NCI-H446 treated with DMSO at 0.1 percent for 48 hours (cell line): ENCODE results near the gene PLPP1.
"Not testable (repeated sequence)": the region's sequence is repeated elsewhere in the genome, so short reads cannot be mapped to it uniquely, and the experiment has no call there.

Experiments
- DNase-seq: peaks from one replicate; lab custom pipeline; 2025; lab: John Stamatoyannopoulos, UW

Gene PLPP1

GRCh38 chr5:55505711-55506110, 29.1 kb downstream of the PLPP1 start:
- not testable (repeated sequence) for DNase-seq

- DNase-seq: not testable (repeated sequence)
Measured at GRCh38 chr5:55503917-55504316, 30.8 kb downstream of the PLPP1 start.

GRCh38 chr5:55502759-55503158, 32.0 kb downstream of the PLPP1 start:
- no peak for DNase-seq

GRCh38 chr5:55498457-55498856, 36.3 kb downstream of the PLPP1 start:
- DNase-seq: no peak

- DNase-seq: no peak
Measured at GRCh38 chr5:55497712-55498111, 37.1 kb downstream of the PLPP1 start.

- no peak for DNase-seq
Measured at GRCh38 chr5:55495216-55495615, 39.5 kb downstream of the PLPP1 start.

- DNase-seq: no peak
Measured at GRCh38 chr5:55492449-55492848, 42.3 kb downstream of the PLPP1 start.

- no peak for DNase-seq
Measured at GRCh38 chr5:55485073-55485472, 49.7 kb downstream of the PLPP1 start.

GRCh38 chr5:55484531-55484930, 50.2 kb downstream of the PLPP1 start:
- no peak for DNase-seq

GRCh38 chr5:55483885-55484284, 50.9 kb downstream of the PLPP1 start:
- no peak for DNase-seq

GRCh38 chr5:55481293-55481855, 53.4 kb downstream of the PLPP1 start:
- no peak for DNase-seq

GRCh38 chr5:55480781-55481180, 54.0 kb downstream of the PLPP1 start:
- no peak for DNase-seq

GRCh38 chr5:55472642-55473041, 62.1 kb downstream of the PLPP1 start:
- DNase-seq: no peak

- no peak for DNase-seq
Measured at GRCh38 chr5:55471468-55471867, 63.3 kb downstream of the PLPP1 start.

- DNase-seq: no peak
Measured at GRCh38 chr5:55470282-55470681, 64.5 kb downstream of the PLPP1 start.

GRCh38 chr5:55469839-55470238, 64.9 kb downstream of the PLPP1 start:
- DNase-seq: no peak

GRCh38 chr5:55467862-55468551, 66.8 kb downstream of the PLPP1 start:
- DNase-seq: no peak

- DNase-seq: no peak
Measured at GRCh38 chr5:55463613-55464012, 71.2 kb downstream of the PLPP1 start.

GRCh38 chr5:55459572-55459971, 75.2 kb downstream of the PLPP1 start:
- DNase-seq: no peak

- no peak for DNase-seq
Measured at GRCh38 chr5:55456216-55456895, 78.4 kb downstream of the PLPP1 start.

- no peak for DNase-seq
Measured at GRCh38 chr5:55454282-55454681, 80.5 kb downstream of the PLPP1 start.

- DNase-seq: no peak
Measured at GRCh38 chr5:55453211-55453610, 81.6 kb downstream of the PLPP1 start.

- DNase-seq: no peak
Measured at GRCh38 chr5:55451976-55452375, 82.8 kb downstream of the PLPP1 start.
